GM18907 (cell line): ENCODE results near the gene TMEM131.

ENCODE experiments used
- ATAC-seq: cut with Tn5 transposase; IDR thresholded peaks from one replicate; pipeline ENCODE4 v1.9.1; 2021; ENCODE audit warnings: mild to moderate bottlenecking, moderate library complexity; ENCODE audit not compliant: unreplicated experiment

The TMEM131 gene

DNA sequence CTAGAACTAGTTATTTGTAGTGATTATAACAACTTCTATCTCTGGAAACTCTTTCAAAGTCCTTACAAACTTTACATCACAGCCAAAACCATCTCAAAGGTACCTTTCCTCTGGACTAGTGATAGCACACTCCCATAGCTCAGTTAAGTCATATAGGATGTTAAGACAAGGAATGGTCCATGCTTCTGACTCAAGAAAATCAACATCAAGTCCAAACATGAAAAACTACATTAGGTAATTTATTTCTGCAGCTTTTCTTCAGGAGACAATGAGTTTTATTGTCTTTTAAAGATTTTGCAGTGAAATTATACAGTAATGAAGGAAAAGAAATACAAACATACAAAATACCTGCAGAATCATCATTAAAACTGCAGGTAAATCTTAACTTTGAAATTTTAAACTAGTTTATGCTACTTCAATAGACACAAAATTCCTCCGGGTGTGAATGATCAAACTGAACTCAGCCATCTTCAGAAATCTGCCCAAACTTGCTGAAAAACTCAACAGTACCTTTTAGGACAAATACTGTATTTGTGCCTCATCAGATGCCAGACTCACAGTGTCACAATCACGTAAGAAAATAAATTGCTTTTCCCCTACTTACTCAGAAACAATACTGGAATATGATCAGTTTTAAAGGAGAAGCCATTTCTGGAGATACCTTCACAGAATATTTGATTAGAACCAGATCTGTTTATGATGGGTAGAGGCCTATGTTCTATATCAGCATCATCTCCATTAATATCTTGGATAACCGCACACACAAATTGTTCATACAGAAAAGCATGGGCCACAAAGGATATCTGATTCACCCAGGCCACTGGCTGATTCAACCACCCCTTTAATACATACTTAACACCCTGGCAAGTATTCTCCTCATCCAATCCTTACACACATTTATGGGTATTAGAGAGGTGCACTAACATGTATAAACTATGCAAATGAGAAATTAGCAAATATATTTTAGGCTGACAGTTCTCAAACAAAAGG, 2.6 kb downstream of the TMEM131 start:
- ATAC-seq: no peak

DNA sequence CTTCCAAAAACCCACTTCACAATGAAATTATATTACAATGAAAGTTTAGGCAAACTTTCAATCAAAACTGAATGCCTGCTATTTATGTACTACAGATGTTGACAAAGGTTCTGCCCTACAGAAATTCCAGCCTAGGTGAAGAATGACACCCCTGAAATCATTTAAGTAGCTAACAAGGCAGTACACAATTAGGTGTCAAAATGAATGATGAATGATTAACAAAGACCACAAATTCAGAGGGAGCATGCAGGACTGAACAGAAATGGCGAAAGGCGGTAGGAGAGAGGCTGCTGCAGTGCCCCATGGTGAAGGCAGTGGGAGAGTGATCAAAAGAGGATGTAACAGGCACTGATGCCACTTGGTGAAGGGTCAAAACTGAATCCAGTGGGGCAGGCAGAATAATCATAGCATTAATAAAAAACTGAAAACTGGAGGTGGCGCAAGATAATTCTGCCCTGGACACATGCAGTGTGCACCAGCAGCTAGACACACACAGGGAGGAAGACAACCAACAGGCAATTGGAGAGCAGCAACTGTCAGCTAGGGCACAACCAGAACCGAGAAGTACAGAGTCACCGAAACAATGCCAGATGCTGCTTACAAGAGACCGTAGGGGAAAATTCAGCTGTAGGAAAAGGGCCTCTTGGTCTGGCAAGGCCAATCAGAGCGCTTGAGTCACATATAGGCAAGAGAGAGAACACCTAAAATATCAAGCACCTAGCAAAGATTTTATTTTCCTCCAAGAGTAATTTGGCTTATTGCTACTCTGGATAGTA, 4.5 kb downstream of the TMEM131 start:
- no peak for ATAC-seq

DNA sequence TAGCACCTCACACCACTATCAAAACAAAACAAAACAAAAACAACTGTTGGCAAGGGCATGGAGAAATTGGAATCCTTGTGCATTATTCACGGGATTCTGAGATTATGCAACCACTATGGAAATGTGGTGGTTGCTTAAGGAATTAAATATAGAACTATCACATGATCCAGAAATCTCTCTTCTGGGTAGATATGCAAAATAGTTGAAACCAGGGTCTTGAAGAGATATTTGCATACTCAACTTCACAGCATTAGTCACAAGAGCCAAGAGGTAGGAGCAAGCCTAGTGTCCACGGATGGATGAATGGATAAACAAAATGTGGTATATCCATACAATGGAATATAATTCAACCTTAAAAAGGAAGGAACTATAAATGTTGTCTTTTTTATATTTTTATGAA, 7.0 kb downstream of the TMEM131 start:
- no peak for ATAC-seq

DNA sequence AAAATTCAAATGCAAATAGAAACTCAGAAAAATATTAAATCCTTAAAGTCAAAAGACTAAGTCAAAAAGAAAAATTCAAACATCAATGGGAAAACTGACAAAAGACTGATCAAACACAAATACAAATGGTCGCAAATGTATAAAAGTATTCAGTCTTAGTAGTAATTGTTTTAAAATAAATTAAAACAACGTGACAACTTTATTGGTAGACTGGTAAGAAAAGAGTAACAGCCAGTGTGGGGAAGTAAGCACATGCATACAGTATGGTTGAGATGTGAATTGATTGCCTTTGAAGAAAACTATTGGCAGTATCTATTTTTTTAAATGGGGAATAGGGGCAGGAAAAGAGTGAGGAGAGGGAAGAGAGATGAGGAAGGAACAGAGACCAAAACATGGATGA, 9.8 kb downstream of the TMEM131 start:
- no peak for ATAC-seq

DNA sequence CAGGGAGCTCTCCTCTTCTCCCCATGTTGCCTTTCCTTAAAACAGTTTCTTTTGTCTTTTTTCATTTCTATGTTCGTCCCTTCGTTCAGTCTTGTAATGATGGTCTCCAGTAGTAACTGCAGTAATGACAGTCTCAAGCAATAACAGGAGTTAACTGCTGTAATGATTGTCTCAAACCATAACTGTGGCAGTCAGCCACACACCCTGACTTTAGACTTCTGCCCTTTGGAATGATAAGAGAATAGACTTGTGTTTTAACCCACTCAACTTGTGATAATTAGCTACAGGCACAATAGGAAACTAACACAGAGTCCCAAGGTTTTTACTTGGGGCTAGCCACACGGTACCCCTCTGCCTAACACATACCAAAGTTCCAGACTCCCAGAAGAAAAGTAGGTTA, 12.1 kb downstream of the TMEM131 start:
- no peak for ATAC-seq

DNA sequence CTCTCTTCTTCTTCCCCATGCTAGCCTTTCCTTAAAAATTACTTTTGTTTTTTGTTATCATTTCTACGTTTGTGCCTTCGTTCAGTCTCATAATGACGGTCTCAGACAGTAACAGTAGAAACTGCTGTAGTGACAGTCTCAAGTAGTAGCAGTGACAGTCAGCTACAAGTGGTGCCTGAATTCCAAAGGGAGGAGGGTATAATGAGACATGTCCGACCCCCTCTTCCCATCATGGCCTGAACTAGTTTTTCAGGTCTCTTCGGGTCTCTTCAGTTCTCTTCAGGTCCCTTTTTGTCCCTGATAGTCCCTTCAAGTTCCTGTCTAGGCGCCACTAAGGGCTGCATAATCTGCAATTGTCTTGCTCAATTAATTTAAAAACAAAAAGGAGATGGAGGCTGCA, 12.6 kb downstream of the TMEM131 start:
- no peak for ATAC-seq

DNA sequence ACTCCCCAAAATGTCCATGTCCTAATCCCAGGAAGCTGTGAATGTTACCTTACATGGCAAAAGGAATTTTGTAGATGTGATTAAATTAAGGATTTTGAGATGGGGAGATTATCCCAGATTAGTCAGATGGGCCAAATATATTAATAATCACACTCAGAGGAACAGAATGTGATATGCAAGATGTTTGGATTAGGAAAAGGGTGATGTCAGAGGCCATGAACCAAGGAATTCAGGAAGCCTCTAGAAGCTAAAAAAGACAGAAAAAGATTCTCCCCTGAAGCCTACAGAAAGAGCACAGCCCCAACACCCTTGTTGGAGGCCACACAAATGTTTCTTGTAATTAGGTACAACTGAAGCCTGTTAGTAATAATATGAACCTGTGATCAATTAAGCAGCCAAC, 13.1 kb downstream of the TMEM131 start:
- ATAC-seq: no peak

DNA sequence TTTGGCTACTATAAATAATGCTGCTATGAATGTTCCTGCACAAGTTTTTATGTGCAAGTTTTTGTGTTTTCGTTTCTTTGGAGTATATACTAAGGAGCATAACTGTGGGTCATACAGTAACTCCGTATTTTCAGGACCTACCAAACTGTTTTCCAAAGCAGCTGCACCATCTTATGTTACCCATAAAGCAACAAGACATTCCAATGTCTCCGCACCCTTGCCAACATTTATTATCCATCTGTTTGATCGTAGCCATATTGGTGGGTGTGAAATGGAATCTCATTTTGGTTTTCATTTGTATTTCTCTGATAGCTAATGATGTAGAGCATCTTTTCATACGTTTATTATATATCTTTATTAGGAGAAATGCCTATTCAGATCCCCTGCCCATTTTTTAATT, 13.8 kb downstream of the TMEM131 start:
- no peak for ATAC-seq

DNA sequence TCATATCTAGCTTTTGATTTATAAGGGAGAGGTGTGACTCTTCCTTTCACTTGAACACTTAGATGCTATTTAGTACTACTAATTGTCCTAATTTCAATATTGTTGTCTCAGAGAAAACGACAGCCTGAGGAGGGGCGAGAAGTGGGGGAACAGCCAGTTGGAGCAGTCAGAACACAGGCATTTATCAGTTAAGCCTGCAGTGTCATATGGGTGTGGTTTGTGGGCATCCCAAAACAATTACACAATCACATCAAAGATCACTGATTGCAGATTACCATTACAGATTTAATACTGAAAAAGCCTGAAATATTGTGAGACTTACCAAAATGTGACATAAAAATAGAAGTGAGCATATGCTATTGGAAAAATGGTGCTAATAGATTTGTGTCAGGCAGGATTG, 15.8 kb downstream of the TMEM131 start:
- no peak for ATAC-seq

DNA sequence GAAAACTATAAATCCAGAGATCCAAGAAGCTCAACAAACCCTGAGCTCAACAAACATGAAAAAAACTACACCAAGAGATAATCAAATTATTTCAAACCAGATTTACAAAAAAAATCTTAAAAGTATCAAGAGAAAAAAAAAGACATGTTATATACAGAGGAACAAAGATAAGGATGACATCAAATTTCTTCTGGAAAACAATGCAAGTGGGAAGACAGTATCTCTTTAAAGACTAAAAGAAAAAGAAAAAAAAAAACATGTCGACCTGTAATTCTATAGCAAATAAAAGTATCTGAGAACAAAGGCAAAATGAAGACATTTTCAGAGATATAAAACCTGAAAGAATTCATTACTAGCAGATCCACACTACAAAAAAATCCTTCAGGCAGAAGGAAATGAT, 21.3 kb downstream of the TMEM131 start:
- ATAC-seq: no peak

DNA sequence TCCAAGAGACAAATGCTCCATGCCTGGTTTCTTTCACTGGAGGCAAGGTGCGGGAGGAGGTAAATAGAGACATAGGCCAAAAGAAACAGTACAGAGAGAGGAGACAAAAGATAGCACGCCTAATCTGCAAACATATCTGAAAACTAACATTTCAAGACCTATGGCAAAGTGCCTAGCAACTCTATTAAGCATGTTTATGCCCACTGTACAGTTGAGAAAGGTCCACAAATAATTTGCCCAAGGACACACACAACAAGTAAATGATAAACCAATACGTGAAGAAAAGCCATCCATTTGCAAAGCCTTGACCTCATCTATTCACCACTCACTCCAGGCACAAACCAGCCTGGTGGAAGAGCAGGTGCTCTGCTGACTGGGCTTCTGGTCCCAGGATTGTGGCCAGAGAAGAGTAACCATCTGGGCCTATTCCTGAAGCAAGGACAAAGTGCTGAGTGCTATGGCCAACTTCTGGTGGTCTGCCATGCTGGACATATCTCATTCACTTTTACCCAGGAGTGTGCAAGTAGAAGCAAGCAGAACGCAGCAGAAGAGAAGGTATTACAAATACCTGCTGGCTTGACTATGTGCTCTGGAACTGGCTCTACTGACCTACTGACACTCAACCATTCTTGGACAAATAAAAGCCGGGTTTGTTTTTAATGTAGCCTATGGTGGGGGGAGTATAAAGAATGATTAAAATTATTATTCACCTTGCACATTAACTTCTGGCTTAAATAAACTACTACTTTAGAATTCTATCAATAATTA, 25.3 kb downstream of the TMEM131 start:
- no peak for ATAC-seq

DNA sequence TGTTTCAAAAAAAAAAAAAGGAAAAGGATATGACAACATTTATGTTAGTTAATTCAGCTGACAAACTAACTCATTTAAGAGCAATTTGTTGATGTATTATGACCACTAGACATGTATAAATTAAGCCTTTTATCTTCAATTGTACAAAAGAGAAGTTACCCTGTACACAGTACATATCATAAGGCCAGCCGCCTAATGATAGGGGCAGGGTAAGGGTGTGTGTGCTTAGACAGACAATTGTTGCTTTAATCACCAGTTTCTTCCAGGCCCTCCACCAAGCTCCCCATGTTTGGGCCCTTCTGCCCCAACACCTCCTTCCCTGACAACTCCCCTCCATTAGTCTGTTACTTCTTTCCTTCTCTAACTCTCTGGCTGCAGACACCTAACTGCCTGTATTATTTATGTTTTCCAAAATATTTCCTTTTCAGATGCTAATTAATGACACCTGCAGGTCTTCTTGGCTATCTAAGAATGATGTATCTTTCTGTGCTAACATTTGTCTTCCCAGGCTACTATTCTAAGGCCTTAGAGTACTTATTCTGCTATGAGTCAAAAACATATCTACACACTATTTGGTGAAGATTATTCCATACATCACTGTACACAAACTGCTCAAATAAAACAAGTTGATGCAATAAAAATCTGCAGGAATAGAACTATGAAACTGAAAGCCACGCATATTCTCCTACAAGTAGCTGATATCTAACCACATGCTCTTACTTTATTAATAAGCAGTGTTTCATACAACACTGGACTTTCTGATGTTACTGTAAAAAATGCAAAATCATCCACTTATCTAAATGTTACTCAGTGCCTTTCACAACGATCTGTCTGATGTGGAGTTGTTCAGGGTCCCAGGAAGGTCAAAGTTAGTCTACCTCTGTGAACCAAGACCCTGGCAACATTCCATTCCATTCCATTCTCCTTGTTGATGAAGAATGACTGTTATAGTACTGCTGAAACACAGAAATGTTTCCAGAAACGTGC, 26.4 kb downstream of the TMEM131 start:
- no peak for ATAC-seq

DNA sequence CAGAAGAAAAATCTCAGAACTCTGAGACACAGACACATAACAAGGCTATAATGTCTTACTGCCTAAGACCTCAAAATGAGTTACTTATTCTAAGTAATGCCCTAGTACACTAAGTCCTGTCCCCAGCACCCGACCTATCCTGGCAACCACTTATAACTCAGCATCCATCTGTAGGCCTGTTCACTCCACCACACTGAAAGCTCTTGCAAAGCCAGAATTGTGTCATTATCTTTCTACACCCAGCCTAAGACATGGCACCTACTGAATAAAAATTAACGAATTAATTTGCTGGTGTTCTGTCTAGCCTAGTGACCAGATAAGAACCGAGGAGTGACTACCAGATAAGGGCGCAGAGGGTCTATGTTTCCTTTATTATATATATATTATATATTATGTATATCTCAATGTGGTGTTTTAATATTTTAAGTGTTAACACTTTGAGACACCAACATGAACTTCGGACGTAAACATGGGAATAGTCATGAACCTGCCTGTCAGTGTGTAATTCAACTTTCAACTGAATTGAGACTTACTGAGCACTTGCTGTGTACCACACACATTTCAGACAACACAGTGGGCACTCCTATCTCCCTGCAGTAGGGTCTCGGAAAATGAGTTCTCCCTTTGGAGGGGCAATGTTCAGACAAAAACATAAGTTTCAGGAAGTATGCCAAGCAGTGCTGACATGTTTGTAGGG, 27.7 kb downstream of the TMEM131 start:
- ATAC-seq: no peak

DNA sequence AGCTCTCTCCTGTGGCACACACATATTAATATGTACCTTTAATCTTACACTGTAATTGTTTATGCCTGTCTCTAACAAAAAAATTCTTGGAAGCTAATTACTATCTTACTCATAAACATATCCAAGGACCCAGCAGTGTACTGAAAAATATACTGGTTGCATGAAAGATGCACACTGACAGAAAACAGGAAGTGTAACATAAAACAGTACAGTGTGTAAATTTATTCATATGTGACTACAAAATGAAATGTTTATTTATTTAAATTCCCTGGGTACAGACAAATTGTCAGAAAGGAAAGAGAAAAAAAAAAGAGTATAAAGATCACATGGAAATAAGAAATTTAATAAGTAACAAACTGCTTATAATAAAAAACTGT, 28.5 kb downstream of the TMEM131 start:
- ATAC-seq: no peak

DNA sequence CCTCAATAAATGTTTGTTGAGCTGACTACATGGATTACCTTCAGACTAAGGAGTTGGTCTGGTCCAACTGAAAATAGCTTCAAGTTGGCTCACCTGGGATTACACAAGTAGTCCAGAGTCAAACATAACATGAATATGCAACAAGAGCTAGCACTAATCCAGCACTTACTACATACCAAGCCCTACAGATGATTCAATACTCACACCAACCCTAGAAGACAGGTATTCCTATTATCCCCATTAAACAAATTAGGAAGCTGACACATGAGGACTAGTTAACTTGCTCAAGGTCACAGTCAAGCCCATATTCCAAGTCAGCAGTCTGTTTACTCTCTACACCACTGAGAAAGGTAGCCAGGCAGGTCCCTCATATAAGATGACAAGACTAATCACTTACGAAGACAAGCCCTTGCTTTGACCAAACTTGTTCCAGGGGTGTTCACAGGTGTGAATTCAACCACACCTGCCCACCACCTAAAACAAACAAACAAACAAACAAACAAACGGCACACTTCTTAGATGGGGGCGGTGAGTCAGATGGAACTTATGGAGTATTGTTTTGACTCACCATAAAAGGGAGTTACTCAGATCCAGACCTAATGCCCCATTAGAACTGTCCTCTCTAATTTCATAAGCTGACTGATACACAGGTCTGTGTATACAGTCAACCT, 29.1 kb downstream of the TMEM131 start:
- ATAC-seq: peak; percentile 71

DNA sequence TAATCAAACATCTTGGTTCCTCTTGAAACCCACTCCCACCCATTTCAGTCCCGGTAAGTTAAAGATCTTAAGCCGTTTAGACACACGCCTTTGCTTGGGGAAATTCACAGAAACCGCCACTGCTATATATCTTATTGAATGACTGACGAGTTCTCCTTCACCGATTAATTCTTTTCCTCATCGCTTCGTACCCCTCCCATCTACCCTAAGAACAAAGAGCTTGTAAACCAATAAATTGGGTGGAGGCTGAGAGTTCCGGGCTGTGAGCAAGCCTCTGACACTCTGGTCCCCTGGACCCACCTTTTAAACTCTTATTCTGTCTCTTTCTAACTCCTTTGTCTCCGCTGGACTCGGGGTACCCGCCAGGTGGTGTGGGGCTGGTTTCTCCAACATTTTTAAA, 30.6 kb downstream of the TMEM131 start:
- no peak for ATAC-seq

DNA sequence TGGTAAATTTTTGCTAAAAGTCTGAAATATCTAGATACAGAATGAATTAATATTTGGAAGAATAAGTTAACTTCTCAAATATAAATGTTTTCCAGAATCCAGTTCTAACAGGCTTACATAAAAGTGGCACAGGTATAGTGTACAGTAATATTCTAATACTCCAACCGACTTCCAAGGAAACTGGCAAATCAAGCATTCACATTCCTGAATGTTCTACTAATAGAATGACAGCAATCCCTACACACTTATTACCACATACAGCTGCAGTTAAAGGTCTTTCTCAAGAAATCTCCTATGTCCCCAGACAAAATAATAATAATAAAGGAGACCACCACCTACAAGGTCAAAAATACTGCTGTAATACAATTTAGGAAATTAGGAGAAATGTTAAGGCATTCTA, 31.9 kb downstream of the TMEM131 start:
- ATAC-seq: no peak

DNA sequence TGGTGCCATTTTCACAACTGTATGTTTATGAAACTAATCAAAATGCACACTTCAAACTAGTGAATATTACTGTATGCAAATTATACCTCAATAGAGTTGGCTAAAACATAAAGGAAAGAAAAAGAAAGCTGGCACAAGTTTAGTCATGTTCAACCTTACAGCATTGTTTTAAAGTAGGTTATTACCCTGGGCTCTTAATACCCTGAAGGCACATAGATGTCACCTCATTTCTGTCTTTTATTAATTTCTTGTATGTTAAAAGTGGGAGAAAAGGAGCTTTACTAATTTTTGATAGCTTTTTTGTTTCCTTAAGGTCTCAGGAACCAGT, 32.7 kb downstream of the TMEM131 start:
- peak; percentile 46 for ATAC-seq

DNA sequence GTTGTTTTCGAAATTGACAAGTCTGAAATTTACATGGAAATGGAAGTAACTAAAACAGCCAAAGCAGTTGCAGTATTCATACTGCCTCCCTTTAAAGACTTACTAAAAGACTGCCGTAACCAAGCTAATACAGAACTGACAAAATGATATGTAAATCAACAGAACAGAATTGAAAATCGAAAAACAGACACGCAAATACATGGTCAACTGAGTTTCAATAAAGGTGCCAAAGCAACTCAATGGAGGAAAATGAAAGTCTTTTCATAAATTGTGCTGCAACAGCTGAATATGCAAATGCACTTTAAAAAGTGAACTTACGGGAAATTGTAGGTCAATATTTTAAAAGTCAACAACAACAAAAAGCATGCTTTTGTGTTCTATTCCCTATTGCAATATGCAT, 34.2 kb downstream of the TMEM131 start:
- no peak for ATAC-seq
